GM18951 (cell line): ENCODE measurements around the gene TATDN3.
"Not testable (repeated sequence)": the region's sequence is repeated elsewhere in the genome, so short reads cannot be mapped to it uniquely, and the experiment has no call there.

Experiments used
- POLR2A ChIP-seq: IDR thresholded peaks from 4 replicates; pipeline ENCODE4 v1.6.1; 2011; ENCODE audit warnings: mild to moderate bottlenecking; ENCODE audit not compliant: insufficient read length, insufficient read depth; ENCODE audit errors: extremely low read depth
- in situ Hi-C: fragments of 300-500 bp; cut with MboI; formaldehyde crosslinking; loops from one replicate; pipeline ENCODE4 v1.12.0; 2022; ENCODE audit warnings: low sequenced_read_pairs, mixed read lengths, inconsistent platforms; ENCODE audit not compliant: unreplicated experiment

Gene TATDN3

DNA sequence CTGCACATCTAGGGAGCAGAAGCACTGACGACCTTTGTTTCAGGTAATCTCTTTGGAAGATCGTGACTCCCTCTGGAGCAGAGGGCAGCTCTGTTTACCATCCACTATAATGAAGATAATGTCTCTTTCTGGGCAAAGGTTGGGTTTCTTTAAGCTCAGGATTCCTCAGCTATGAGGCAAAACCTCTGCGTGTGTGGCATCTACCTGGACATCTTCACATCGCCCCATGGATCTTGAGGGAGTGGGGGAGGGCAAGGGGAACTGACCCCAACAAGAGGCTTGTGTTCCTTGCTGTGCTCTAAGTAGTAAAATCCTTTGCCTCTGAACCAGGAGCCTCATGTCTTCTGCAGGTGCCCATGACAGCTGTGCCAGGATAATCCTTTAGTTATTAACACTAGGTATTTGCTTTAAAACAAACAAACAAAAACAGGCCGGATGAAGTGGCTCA, 36.2 kb downstream of the TATDN3 start:
- in situ Hi-C loops = no loop called here
- no peak for TF ChIP-seq POLR2A

DNA sequence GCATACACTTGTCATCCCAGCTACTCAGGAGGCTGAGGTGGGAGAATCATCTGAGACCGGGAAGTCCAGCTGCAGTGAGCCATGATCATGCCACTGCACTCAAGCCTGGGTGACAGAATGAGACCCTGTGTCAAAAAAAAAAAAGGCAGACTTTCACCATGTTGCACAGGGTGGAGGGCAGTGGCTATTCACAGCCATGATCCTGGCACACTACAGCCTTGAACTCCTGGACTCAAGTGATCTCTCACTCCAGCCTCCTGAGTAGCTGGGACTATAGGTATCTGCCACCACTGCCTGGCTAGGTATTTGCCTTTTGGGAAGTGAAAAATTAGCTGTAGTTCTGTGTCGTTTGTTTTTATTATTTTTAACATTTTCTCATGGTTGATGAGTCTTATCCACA, 36.7 kb downstream of the TATDN3 start:
- in situ Hi-C loops = no loop called here
- TF ChIP-seq POLR2A = no peak

DNA sequence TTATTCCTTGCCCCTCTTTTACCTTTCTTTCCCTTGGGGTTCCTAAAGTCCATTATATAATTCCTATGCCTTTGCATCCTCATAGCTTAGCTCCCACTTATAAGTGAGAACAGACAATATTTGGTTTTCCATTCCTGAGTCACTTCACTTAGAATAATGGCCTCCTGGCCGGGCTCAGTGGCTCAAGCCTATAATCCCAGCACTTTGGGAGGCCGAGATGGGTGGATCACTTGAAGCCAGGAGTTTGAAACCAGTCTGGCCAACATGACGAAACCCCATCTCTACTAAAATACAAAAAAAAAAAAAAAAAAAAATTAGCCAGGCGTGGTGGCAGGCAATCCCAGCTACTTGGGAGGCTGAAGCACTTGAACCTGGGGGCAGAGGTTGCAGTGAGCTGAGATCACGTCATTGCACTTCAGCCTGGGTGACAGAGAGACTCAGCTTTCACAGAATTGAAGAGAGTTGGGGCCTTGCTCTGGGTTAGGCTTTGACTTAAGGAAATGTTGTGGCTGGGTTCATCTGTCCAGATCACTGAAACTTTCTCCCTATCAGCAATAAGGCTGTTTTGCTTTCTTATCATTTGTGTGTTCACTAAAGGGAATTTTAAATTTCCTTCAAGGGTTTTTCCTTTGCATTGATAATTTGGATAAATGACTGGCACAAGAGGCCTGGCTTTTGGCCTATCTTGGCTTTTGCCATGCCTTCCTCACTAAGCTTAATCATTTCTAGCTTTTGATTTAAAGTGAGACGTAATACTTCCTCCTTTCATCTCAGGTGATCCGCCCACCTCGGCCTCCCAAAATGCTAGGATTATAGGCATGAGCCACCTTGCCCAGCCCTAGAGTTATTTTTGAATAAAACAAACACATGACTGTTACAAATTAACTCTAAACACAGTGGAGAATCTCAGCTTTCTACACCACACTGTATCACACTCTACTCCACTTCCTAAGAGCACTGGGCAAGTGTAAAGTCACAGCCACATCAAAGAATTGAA, 41.8 kb downstream of the TATDN3 start:
- in situ Hi-C loops = not testable (repeated sequence)

DNA sequence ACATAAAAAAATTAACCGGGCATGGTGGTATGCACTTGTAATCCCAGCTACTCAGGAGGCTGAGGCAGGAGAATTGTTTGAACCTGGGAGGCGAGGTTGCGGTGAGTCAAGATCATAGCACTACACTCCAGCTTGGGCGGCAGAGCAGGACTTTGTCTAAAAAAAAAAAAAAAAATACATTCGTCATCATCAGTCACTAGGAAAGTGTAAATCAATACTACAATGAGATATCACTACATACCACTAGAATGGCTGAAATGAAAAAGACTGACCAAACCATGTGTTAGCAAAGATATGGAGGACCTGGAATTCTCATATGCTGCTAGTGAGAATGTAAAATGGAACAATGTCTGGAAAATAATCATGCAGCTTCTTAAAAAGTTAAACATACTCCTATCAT, 46.5 kb downstream of the TATDN3 start:
- in situ Hi-C loops = no loop called here
- TF ChIP-seq POLR2A = no peak

DNA sequence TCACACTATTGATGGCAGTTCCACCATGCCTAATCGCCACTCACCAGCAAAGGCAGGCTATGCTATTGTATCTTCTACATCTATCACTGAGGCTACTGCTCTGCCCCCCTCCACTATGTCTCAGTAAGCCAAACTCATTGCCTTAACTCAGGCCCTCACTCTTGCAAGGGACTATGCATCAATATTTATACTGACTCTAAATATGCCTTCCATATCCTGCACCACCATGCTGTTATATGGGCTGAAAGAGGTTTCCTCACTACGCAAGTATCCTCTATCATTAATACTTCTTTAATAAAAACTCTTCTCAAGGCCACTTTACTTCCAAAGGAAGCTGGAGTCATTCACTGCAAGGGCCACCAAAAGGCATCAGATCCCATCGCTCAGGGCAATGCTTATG, 52.8 kb downstream of the TATDN3 start:
- in situ Hi-C loops = not testable (repeated sequence)

DNA sequence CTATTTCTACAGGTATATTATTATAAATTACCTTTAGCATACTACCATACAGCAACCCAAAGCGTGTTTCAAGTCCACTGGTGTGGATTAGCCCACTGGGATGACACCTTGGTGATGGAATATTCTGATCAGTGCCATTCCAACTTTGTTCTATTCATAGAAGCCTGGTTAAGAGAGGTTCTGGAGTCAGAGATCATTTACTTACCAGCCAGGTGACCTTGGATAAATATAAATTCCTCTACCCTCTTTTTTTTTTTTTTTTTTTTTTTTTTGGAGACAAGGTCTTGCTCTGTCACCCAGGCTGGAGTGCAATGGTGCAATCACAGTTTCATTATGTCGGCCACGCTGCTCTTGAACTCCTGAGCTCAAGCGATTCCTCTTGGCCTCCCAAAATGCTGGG, 55.9 kb downstream of the TATDN3 start, which contains the start of gene SPATA45:
SPATA45 (minus strand) TSS at position 101 of the 400 bp plus-strand sequence. CDS start 11,500 bp downstream, outside the sequence.
- in situ Hi-C loops = no loop called here
- TF ChIP-seq POLR2A = no peak

DNA sequence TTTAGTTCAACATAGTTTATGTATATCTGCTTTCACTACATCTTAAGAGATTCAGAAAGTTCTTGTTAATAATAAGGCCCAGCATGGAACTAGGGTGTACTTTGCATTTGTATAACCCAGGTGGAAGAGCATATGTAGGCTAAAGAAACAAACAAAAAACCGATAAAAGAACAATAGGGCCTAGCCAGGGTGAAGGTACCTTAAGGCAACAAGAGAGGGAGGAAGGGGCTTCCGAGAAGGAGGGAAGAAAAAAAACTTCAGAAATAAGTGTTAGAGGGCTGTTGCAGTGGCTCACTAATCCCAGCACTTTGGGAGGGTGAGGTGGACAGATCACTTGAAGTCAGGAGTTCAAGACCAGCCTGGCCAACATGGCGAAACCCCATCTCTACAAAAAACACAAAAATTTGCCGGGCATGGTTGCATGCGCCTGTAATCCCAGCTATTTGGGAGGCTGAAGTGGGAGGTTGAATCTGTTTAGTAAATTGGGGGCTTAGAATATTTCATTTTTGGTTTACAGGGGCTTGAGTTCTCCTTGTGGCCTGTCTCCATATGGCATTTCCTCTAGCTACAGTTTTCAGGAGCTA, 60.5 kb downstream of the TATDN3 start:
- in situ Hi-C loops = no loop called here
- TF ChIP-seq POLR2A = no peak

DNA sequence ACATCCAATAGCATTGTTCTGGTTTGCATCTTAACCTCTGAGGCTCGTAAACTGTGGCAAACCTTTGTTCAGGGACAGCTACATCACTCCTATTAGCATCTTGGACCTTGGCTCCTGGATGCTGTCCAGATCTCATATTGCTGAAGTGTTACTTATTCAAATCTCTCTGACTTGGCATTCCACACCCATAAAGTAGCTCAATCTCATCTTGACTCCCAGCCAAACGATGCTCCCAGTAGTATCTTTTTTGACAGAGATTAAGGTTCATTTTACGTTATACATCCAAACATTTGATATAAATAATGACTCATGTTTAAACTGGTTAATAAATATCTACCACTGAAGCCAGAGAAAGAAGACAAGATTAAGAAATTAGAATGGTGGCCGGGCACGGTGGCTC, 62.0 kb downstream of the TATDN3 start:
- in situ Hi-C loops = no loop called here
- TF ChIP-seq POLR2A = no peak

DNA sequence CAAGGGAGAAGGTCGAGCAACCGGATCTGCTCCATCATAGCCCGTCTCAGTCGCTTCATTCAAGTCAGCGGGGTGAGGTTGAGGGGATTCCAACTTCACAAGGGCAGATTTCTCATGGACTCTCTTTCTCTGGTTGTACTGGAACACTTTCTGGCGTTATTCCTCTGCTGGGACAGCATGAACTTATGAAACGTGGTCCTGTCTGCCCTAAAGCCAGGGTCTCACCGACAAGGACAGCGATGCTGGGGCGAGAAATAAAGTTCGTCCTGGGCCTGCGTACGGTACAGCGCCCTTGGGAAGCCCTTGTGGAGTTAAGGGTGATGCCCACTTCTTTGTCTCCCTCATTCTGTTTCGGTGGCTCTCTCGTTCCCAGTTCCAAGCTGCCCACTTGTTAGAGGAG, 65.1 kb downstream of the TATDN3 start:
- no peak for TF ChIP-seq POLR2A
- in situ Hi-C loops = no loop called here

DNA sequence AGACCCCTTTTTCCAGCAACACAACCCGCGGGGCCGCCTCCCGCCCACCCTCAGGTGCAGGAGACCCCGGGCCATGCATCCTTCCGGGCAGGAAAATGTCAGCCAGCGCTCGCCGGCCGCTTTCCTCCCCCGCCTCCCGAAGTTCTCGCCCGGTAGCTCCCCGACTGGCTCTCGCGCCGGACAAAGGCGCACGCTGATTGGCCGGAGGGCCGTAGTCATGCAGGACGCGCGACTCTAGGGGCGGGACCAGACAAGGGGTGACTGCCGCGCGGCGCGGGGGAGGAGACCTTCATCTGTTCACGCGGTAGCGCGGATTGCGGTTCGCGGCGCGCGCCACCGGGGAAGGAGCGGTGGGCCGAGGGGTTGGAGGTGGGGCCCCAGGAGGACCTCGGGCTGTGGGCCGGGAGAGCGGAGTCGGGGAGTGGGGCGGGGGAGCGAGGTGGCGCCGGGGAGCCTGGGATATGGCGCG, 66.3 kb downstream of the TATDN3 start, which contains the start of gene FLVCR1:
FLVCR1 (plus strand) TSS at position 284 of the 469 bp plus-strand sequence; CDS start at position 462, 178 bp downstream.
- in situ Hi-C loops = no loop called here
- peak; percentile 72 for TF ChIP-seq POLR2A

DNA sequence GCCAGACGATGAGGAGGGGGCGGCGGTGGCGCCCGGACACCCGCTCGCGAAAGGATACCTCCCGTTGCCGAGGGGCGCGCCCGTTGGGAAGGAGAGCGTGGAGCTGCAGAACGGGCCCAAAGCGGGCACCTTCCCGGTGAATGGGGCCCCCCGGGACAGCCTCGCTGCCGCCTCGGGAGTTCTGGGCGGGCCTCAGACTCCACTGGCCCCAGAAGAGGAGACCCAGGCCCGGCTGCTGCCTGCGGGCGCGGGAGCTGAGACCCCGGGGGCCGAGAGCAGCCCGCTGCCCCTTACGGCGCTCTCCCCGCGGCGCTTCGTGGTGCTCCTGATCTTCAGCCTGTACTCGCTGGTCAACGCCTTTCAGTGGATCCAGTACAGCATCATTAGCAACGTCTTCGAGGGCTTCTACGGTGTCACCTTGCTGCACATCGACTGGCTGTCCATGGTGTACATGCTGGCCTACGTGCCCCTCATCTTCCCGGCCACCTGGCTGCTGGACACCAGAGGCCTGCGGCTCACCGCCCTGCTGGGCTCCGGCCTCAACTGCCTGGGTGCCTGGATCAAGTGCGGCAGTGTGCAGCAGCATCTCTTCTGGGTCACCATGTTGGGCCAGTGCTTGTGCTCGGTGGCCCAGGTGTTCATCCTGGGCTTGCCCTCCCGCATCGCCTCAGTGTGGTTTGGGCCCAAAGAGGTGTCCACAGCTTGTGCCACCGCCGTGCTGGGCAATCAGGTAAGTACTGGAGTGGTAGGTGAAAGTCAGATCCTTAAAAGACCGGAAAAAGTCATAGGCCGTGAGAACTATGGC, 67.0 kb downstream of the TATDN3 start:
- no peak for TF ChIP-seq POLR2A
- in situ Hi-C loops = no loop called here

DNA sequence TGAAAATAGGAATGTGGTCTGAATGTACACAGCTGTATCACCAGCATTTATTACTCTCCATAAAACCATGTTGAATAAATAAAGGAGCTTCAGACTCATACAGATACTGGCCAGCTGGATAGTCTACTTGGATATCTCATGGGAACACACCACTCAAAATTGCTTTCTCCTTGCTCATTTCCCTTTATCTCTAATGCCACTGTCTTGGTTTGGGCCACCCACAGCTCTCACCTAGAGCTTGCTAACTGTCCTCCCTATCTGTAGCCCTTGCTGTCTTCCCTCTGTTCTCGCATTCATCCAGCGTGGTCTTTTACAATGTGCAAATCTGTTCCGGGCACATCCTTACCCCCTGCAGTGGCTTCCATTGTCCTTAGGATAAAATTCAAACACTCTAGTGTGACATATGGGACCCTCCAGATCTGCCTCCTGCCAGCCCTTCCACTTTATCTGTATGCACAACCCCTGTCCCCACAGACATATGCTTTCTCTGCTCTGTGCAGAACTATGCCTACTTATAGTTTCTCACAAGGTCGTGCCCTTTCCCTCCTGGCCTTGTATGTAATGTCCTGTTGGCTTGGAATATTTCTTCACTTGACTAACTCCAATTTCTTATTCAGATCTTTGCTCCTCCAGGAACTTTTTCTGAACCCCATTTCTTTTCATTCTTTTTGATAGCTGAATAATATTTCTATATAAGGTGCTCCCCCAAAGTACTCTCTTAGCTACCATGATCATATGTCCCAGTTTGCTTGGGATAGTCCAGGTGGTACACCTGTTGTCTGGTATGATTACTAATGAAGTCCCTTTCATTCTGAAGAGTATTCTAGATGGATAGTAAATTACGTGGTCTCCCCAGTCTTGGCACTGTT, 69.3 kb downstream of the TATDN3 start:
- in situ Hi-C loops = no loop called here
- no peak for TF ChIP-seq POLR2A

DNA sequence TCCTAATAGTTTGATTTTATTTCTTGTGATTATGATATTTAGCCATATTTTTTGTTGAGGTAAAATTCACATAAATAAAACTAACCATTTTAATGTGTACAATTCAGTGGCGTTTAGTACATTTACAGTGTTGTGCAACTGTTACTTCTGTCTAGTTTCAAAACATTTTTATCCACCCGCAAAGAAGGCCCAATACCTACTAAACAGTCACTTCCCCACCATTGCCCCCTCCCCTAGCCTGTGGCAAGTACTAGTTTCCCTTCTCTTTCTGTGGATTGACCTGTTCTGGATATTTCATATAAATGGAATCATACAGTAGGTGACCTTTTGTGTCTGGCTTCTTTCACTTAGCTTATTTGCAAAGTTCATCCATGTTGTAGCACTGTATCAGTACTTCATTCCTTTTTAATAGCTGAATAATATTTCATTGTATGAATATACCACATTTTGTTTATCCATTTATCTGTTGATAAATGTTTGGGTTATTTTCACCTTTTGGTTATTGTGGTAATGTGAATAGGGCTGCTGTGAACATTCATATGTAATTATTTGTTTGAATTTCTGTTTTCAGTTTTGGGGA, 70.5 kb downstream of the TATDN3 start:
- in situ Hi-C loops = no loop called here

DNA sequence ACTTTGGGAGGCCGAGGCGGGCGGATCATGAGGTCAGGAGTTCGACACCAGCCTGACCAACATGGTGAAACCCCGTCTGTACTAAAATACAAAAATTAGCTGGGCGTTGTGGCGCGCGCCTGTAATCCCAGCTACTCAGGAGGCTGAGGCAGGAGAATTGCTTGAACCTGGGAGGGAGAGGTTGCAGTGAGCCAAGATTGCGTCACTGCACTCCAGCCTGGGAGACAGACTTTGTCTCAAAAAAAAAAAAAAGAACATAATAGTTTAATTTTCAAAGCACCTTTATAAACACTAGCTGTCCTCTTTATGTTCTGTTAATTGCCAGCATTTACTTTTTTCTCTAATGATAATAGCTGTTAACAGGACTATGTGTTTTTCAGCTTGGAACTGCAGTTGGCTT, 71.7 kb downstream of the TATDN3 start:
- in situ Hi-C loops = not testable (repeated sequence)

More for the DNA sequence above, 70.5 kb downstream of the TATDN3 start:
- no peak for TF ChIP-seq POLR2A
